LHCN-M2 (cell line): Measurements from ENCODE around the gene AFG1L. TPM values are rescaled to one million over a fixed set of nuclear protein-coding genes. Genes with fewer than 3 reads are reported as not detected.

ENCODE experiments used
- DNase-seq: peaks from one replicate; pipeline ENCODE4 v3.0.0-alpha.2; 2012; ENCODE audit warnings: low read depth
- total RNA-seq: library from RNA; depleted of rRNA; stranded (reverse); fragments of >200 nt; gene quantifications from 2 replicates; pipeline ENCODE4 v1.2.3, GENCODE V29; 2014

AFG1L gene
- total RNA-seq, 1 experiment from 2014 or later, result 6.6 TPM

- DNase-seq, result peak; percentile 22
Measured at GRCh38 chr6:108452711-108453195, 157.9 kb downstream of the AFG1L start.

GRCh38 chr6:108453601-108454185 lies 158.8 kb downstream of the AFG1L start:
- DNase-seq, result no peak

GRCh38 chr6:108454356-108454755 lies 159.5 kb downstream of the AFG1L start:
- DNase-seq, result no peak

- no peak for DNase-seq
Measured at GRCh38 chr6:108455688-108456087, 160.8 kb downstream of the AFG1L start.

- DNase-seq, result no peak
Measured at GRCh38 chr6:108463784-108464183, 168.9 kb downstream of the AFG1L start.

- DNase-seq, result no peak
Measured at GRCh38 chr6:108464418-108465097, 169.7 kb downstream of the AFG1L start.

- no peak for DNase-seq
Measured at GRCh38 chr6:108465098-108465495, 170.2 kb downstream of the AFG1L start.

GRCh38 chr6:108468346-108468745 lies 173.5 kb downstream of the AFG1L start:
- DNase-seq, result no peak

- DNase-seq, result no peak
Measured at GRCh38 chr6:108469316-108469715, 174.5 kb downstream of the AFG1L start.

- DNase-seq, result no peak
Measured at GRCh38 chr6:108473197-108473596, 178.3 kb downstream of the AFG1L start.

- no peak for DNase-seq
Measured at GRCh38 chr6:108476376-108476775, 181.5 kb downstream of the AFG1L start.

- no peak for DNase-seq
Measured at GRCh38 chr6:108476847-108477430, 182.1 kb downstream of the AFG1L start.

- DNase-seq, result no peak
Measured at GRCh38 chr6:108482559-108482958, 187.7 kb downstream of the AFG1L start.

- DNase-seq, result no peak
Measured at GRCh38 chr6:108484016-108484415, 189.2 kb downstream of the AFG1L start.

- no peak for DNase-seq
Measured at GRCh38 chr6:108489699-108490098, 194.8 kb downstream of the AFG1L start.

GRCh38 chr6:108492131-108492766 lies 197.4 kb downstream of the AFG1L start:
- DNase-seq, result peak; percentile 47

GRCh38 chr6:108494434-108494833 lies 199.6 kb downstream of the AFG1L start:
- DNase-seq, result no peak

GRCh38 chr6:108497883-108498282 lies 203.0 kb downstream of the AFG1L start:
- peak; percentile 48 for DNase-seq

GRCh38 chr6:108501559-108501958 lies 206.7 kb downstream of the AFG1L start:
- DNase-seq, result peak; percentile 56

- DNase-seq, result no peak
Measured at GRCh38 chr6:108502832-108503231, 208.0 kb downstream of the AFG1L start.

- no peak for DNase-seq
Measured at GRCh38 chr6:108507316-108507715, 212.5 kb downstream of the AFG1L start.
